DND-41 (cell line): Measurements from ENCODE around the gene JMJD8.

Source experiments
- ATAC-seq: fragments of 200-7000 bp; cut with Tn5 transposase; 3 replicates; pipeline ENCODE4 v1.9.1; 2021; ENCODE audit warnings: low read depth; ENCODE audit not compliant: insufficient read depth
- DNase-seq: peaks from one replicate; pipeline ENCODE4 v3.0.0-alpha.2; 2020
- H2AFZ ChIP-seq: 2 replicates; pipeline ENCODE4 v1.6.0; 2012; ENCODE audit warnings: low read depth, low read length
- H3K27ac ChIP-seq: 2 replicates; pipeline ENCODE4 v1.5.1; 2012; ENCODE audit warnings: low read length, inconsistent platforms
- H3K27me3 ChIP-seq: fragments of 200-600 bp; sonication (generic); 2 replicates; pipeline ENCODE4 v1.6.0; 2012; ENCODE audit warnings: low read length, mild to moderate bottlenecking, inconsistent platforms; ENCODE audit not compliant: insufficient read depth, poor library complexity
- H3K36me3 ChIP-seq: 2 replicates; pipeline ENCODE4 v1.5.1; 2012; ENCODE audit warnings: low read length, inconsistent platforms; ENCODE audit not compliant: insufficient read depth
- H3K4me1 ChIP-seq: 2 replicates; pipeline ENCODE4 v1.5.1; 2012; ENCODE audit warnings: mild to moderate bottlenecking, low read length; ENCODE audit not compliant: insufficient read depth
- H3K4me2 ChIP-seq: 2 replicates; pipeline ENCODE4 v1.6.0; 2012; ENCODE audit warnings: mild to moderate bottlenecking, moderate library complexity, low read length, inconsistent platforms; ENCODE audit not compliant: insufficient read depth
- H3K4me3 ChIP-seq, 2 experiments: fragments of 200-600 bp in 1 of 2; shearing (Covaris generic) in 1 of 2; 2 replicates each; pipeline ENCODE4 v1.5.1; 2012 to 2016; ENCODE audit warnings: inconsistent platforms in 2 of 2, low read length in 2 of 2, mild to moderate bottlenecking in 2 of 2, low read depth in 1 of 2, moderate library complexity in 1 of 2
- H3K79me2 ChIP-seq: 2 replicates; pipeline ENCODE4 v1.6.0; 2012; ENCODE audit warnings: low read length, inconsistent platforms; ENCODE audit not compliant: insufficient read depth
- H3K9ac ChIP-seq: 2 replicates; pipeline ENCODE4 v1.6.0; 2012; ENCODE audit warnings: low read depth, mild to moderate bottlenecking, inconsistent platforms, low read length, moderate library complexity
- H3K9me3 ChIP-seq: 2 replicates; pipeline ENCODE4 v1.5.1; 2012; ENCODE audit warnings: low read length, moderate library complexity, mild to moderate bottlenecking, inconsistent platforms; ENCODE audit not compliant: insufficient read depth, severe bottlenecking
- H4K20me1 ChIP-seq: 2 replicates; pipeline ENCODE4 v1.6.0; 2012; ENCODE audit warnings: low read length; ENCODE audit not compliant: insufficient read depth
- CTCF ChIP-seq: IDR thresholded peaks from 2 replicates; pipeline ENCODE4 v1.5.1; 2012; ENCODE audit warnings: borderline replicate concordance, low read length, moderate library complexity, mild to moderate bottlenecking; ENCODE audit not compliant: poor library complexity, severe bottlenecking; ENCODE audit errors: extremely low read depth
- EZH2 ChIP-seq: IDR thresholded peaks from 3 replicates; pipeline ENCODE4 v1.6.1; 2012; ENCODE audit warnings: borderline replicate concordance, low read depth, mild to moderate bottlenecking, moderate library complexity, low read length, inconsistent platforms; ENCODE audit not compliant: severe bottlenecking

JMJD8 gene

GRCh38 chr16:708959-709358 lies 24.8 kb upstream of the JMJD8 start:
- H3K4me2 ChIP-seq: no peak overlapping the region
- no peaks in the 10 kb centered on the region for H3K9me3 ChIP-seq
- no peaks in the 10 kb centered on the region for H3K79me2 ChIP-seq
- peaks cover 11% of the 10 kb centered on the region for H4K20me1 ChIP-seq
- no peak overlapping the region for H2AFZ ChIP-seq
- peaks cover 5% of the 10 kb centered on the region for H3K4me1 ChIP-seq
- H3K27ac ChIP-seq: no peak overlapping the region
- ATAC-seq: no peak
- H3K4me3 ChIP-seq: no peak overlapping the region
- no peak overlapping the region for H3K9ac ChIP-seq
- H3K27me3 ChIP-seq: no peaks in the 10 kb centered on the region
- H3K36me3 ChIP-seq: no peaks in the 10 kb centered on the region
- DNase-seq: no peak
- TF ChIP-seq EZH2: no peak
- no peak for TF ChIP-seq CTCF

- Histone ChIP-seq H4K20me1 (peaks cover 11% of the 10 kb centered on the region), H3K36me3 (no peaks in the 10 kb centered on the region), H3K9me3 (no peaks in the 10 kb centered on the region), H3K79me2 (no peaks in the 10 kb centered on the region), H2AFZ (no peak overlapping the region), H3K4me3 (no peak overlapping the region), H3K4me1 (peaks cover 4% of the 10 kb centered on the region; the same call in 1 of the 2 replicates), H3K27ac (no peak overlapping the region), H3K4me2 (no peak overlapping the region), H3K9ac (no peak overlapping the region), H3K27me3 (no peaks in the 10 kb centered on the region)
- ATAC-seq (no peak), DNase-seq (no peak)
- TF ChIP-seq CTCF (no peak), EZH2 (no peak)
Measured at GRCh38 chr16:708019-708418, 23.9 kb upstream of the JMJD8 start.

- no peak overlapping the region for H3K9ac ChIP-seq
- H3K27ac ChIP-seq: no peak overlapping the region
- no peaks in the 10 kb centered on the region for H3K79me2 ChIP-seq
- H4K20me1 ChIP-seq: peaks cover 11% of the 10 kb centered on the region
- no peaks in the 10 kb centered on the region for H3K27me3 ChIP-seq
- H3K36me3 ChIP-seq: no peaks in the 10 kb centered on the region
- TF ChIP-seq EZH2 (no peak), CTCF (no peak)
- no peak for DNase-seq
- no peak for ATAC-seq
- H3K4me2 ChIP-seq: no peak overlapping the region
- H3K4me3 ChIP-seq: no peak overlapping the region
- H2AFZ ChIP-seq: no peak overlapping the region
- no peaks in the 10 kb centered on the region for H3K9me3 ChIP-seq
- peaks cover 4% of the 10 kb centered on the region; the same call in 1 of the 2 replicates for H3K4me1 ChIP-seq
Measured at GRCh38 chr16:707062-707538, 23.0 kb upstream of the JMJD8 start.
